Thoracic aorta endothelial cell (primary cell): ENCODE results near the gene CXCL3. TPM values are rescaled to one million over a fixed set of nuclear protein-coding genes. Genes with fewer than 3 reads are reported as not detected.

Experiments
- small RNA-seq: library from RNA; depleted of rRNA; stranded (forward); fragments of <200 nt; gene quantifications from one replicate; pipeline ENCODE3, GENCODE V24; 2012
- total RNA-seq: library from RNA; depleted of rRNA; stranded (reverse); fragments of >200 nt; gene quantifications from 2 replicates; pipeline ENCODE4 v1.2.3, GENCODE V29; 2012

CXCL3 gene
- 0.93 and 1.6 TPM in 2 replicates for total RNA-seq

DNA sequence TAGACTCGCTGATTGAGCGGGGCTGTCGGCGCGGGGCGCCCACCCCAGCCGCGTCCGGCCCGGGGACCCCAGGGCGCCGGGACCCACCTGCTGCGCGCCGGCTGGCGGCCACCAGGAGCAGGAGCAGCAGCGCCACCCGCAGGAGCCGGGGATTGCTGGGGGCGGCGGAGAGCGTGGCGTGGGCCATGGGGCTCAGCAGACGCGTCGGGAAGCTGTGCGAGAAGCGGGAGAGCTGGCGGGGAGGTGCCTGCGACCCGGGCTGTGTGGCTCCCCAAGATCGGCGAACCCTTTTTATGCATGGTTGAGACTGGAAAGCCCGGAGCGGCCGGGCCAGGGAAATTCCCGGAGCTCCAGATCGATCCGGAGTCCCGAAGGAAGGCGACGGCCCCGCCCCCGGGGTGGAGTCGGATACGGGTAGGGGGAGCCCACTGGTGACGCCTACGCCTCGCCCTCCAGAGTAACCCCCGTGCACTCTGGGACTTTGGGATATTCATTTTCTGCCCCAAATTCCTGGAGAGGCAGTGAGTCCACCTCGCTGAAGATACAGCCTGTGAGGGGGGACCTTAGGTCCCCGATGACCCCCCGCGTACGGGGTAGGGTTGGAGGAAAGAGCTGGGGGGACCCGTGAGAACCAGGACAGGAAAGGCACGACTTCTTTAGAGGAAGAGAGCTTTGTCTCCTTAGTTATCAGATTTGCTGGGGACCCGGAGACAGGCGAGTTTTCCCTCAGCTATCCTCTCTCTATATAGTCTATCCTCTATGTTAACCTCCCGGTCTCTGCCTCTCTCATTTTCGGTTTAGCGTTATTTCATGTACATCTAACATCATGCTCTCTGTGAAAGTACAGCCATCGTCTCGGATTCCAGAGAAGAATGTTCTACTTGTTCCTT, at the start of gene CXCL3:
Gene CXCL3 (minus strand): TSS at position 265 of the 890 bp plus-strand sequence. CDS start 78 bp downstream, at position 187.

DNA sequence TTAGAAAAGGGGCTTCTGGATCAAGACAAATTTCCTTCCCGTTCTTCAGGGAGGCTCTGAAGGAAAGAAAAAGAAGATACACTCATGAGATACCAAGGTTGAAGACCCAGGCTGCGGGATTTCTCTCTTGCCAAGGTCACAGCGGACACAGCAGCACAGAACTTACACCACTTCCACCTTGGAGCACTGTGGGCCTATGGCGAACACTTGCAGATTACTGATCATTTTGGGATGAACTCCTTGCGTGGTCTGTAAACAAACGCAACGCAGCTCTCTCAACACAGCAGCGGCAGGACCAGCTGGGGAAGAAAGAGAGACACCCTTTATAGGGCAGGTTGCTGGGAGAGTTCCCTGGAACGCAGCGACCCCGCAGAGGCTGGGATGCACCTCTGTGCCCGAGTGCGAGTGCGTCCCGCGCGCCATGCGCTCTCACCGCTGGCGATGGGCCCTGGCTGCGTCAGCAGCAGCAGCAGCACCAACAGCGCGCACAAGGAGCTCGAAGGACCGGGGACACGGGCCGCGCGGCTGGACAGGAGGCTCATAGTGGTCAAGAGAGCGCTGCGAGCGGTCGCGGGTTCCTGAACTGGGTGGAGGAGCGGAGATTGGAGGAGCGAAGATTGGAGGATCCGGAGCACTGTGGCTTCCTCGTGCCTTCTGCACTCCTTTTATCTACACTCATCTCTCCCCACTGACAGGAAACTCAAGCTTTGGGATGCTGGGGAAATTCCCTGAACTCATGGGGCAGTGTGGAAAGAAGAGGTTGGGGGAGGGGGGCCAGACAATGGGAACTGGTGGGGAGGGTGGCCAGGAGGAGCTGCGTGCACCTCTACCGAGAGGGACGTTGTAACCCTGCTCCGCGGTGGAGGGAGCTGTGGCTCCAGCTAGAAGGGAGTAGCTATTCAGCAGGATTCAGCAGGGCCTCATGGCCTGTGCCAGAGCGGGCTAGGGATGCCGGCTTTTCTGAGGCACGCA, 40.2 kb downstream of the CXCL3 start, which contains the start of gene CXCL5:
Gene CXCL5 (minus strand): TSS at position 638 of the 972 bp plus-strand sequence. CDS start 96 bp downstream, at position 542.

DNA sequence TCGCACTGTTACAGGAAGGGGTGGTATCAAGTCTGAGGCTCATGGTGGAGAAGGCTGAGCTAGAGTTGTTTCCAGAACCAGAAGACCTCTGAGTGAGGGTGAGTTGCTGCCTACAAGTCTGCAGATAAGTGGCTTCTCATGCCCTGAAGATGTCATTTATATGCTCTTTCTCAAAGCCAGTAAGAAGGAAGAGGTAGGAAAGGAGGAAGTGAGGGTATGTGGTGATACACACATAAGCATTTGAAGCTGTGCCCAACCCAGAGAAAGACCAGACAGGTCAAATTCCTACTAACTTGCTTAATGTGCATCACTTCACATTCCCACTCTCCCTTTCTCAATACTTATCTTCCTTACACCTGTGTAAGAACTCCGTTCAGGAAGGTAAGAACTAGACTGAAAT, 50.4 kb downstream of the CXCL3 start, which contains the start of gene PPBP:
Gene PPBP (minus strand): TSS at position 130 of the 400 bp plus-strand sequence. CDS start 87 bp downstream, at position 43.

Small RNAs within 50 kb of the gene (small RNA-seq; reads per million reads assigned to genes)
- not detected for gene RN7SL218P

Other genes with a start within 250 kb of the CXCL3 start
- gene CXCL6, start 202.0 kb downstream of the CXCL3 start, total RNA-seq = 2.9 and 17.3 TPM in 2 replicates
- 0.80 TPM in 1 of 2 replicates, not detected in the other for gene PF4V1, start 185.4 kb downstream of the CXCL3 start, total RNA-seq
- gene CXCL1, start 169.3 kb downstream of the CXCL3 start, total RNA-seq = 64.6 and 78.5 TPM in 2 replicates
- gene PF4, start 56.7 kb downstream of the CXCL3 start, total RNA-seq = 0.57 TPM in 1 of 2 replicates, not detected in the other
- not detected in 2 replicates for gene PPBP, start 50.5 kb downstream of the CXCL3 start, total RNA-seq
- 0.57 and 0.80 TPM in 2 replicates for gene CXCL5, start 40.0 kb downstream of the CXCL3 start, total RNA-seq
- 9.3 and 11.7 TPM in 2 replicates for gene CXCL2, start 60.5 kb upstream of the CXCL3 start, total RNA-seq
- gene MTHFD2L, start 119.4 kb upstream of the CXCL3 start, total RNA-seq = 36.8 and 43.9 TPM in 2 replicates